Left forelimb (tissue), 1 donor: ENCODE measurements around the gene GDPD4.
A peak's percentile ranks its signal among the peaks of the same experiment; 100 is the strongest.

Experiments
- DNase-seq: peaks from one replicate; pipeline ENCODE4 v3.0.0-alpha.2; 2018; ENCODE audit warnings: low spot score

Gene GDPD4

GRCh38 chr11:77244277-77245027 lies 57.0 kb downstream of the GDPD4 start:
- no peak for DNase-seq

GRCh38 chr11:77236901-77237300 lies 64.6 kb downstream of the GDPD4 start:
- no peak for DNase-seq

- DNase-seq = no peak
Measured at GRCh38 chr11:77233011-77233410, 68.5 kb downstream of the GDPD4 start.

- no peak for DNase-seq
Measured at GRCh38 chr11:77232242-77232641, 69.2 kb downstream of the GDPD4 start.

- DNase-seq = no peak
Measured at GRCh38 chr11:77231800-77232199, 69.7 kb downstream of the GDPD4 start.

- DNase-seq = no peak
Measured at GRCh38 chr11:77230878-77231605, 70.4 kb downstream of the GDPD4 start.

- no peak for DNase-seq
Measured at GRCh38 chr11:77223797-77224196, 77.7 kb downstream of the GDPD4 start.

- no peak for DNase-seq
Measured at GRCh38 chr11:77217156-77217555, 84.3 kb downstream of the GDPD4 start.

GRCh38 chr11:77215106-77215505 lies 86.4 kb downstream of the GDPD4 start:
- DNase-seq = peak; percentile 51

GRCh38 chr11:77214557-77214956 lies 86.9 kb downstream of the GDPD4 start:
- peak; percentile 37 for DNase-seq

- DNase-seq = no peak
Measured at GRCh38 chr11:77213589-77214428, 87.7 kb downstream of the GDPD4 start.

- no peak for DNase-seq
Measured at GRCh38 chr11:77213029-77213579, 88.4 kb downstream of the GDPD4 start.

- DNase-seq = peak; percentile 45
Measured at GRCh38 chr11:77212314-77213007, 89.0 kb downstream of the GDPD4 start.

- DNase-seq = no peak
Measured at GRCh38 chr11:77211594-77212251, 89.8 kb downstream of the GDPD4 start.

- DNase-seq = no peak
Measured at GRCh38 chr11:77211040-77211451, 90.4 kb downstream of the GDPD4 start.

- no peak for DNase-seq
Measured at GRCh38 chr11:77209663-77210062, 91.8 kb downstream of the GDPD4 start.

- peak; percentile 59 for DNase-seq
Measured at GRCh38 chr11:77208535-77208934, 93.0 kb downstream of the GDPD4 start.

GRCh38 chr11:77207618-77208313 lies 93.7 kb downstream of the GDPD4 start:
- peak; percentile 62 for DNase-seq

GRCh38 chr11:77207019-77207485 lies 94.4 kb downstream of the GDPD4 start:
- peak; percentile 57 for DNase-seq
